Testis (tissue), 3 donors: Measurements from ENCODE around the gene ERVFRD-1. TPM values are rescaled to one million over a fixed set of nuclear protein-coding genes. Genes with fewer than 3 reads are reported as not detected.

Experiments used
- DNase-seq: peaks from one replicate; pipeline ENCODE4 v3.0.0-alpha.2; 2019
- H3K27ac ChIP-seq, 2 donors: fragments of 200-600 bp; sonication (generic); one replicate each; pipeline ENCODE4 v1.5.1; 2019
- H3K27me3 ChIP-seq: fragments of 200-600 bp; sonication (generic); one replicate; pipeline ENCODE4 v1.5.1; 2019
- H3K36me3 ChIP-seq: fragments of 200-600 bp; sonication (generic); one replicate; pipeline ENCODE4 v1.5.1; 2017; ENCODE audit warnings: low read depth; ENCODE audit errors: missing control alignments
- H3K4me1 ChIP-seq: fragments of 200-600 bp; sonication (generic); one replicate; pipeline ENCODE4 v1.5.1; 2019
- H3K4me3 ChIP-seq, 2 donors: fragments of 200-600 bp; sonication (generic); one replicate each; pipeline ENCODE4 v1.5.1; 2017 to 2019
- H3K9me3 ChIP-seq: fragments of 200-600 bp; sonication (generic); one replicate; pipeline ENCODE4 v1.5.1; 2017
- CTCF ChIP-seq, 3 experiments: fragments of 450-650 bp in 2 of 3; fragments of 200-600 bp in 1 of 3; sonication (generic) in 1 of 3; IDR thresholded peaks; one replicate each; pipeline ENCODE4 v1.5.1; 2016 to 2019; ENCODE audit warnings: antibody characterized with exemption in 3 of 3, mild to moderate bottlenecking in 2 of 3, moderate library complexity in 1 of 3
- POLR2A ChIP-seq: fragments of 450-650 bp; IDR thresholded peaks from one replicate; pipeline ENCODE4 v1.6.1; 2017; ENCODE audit warnings: antibody characterized with exemption, mild to moderate bottlenecking, moderate library complexity
- WGBS, 2 donors: methylation state at CpG; one replicate each; pipeline ENCODE4 v1.1.5; 2018; 5-methylcytosine and 5-hydroxymethylcytosine counted together
- intact Hi-C: fragments of 100-400 bp; cut with DNase I; formaldehyde crosslinking; loops from one replicate; pipeline ENCODE4 v1.15.1; 2023; ENCODE audit warnings: low total_unique reads
- polyA plus RNA-seq: library from polyadenylated mRNA; stranded (reverse); fragments of 350-450 nt; fragmentation: Illumina TruSeq; extraction: RNeasy Lipid Tissue Mini Kit (QIAGEN cat#74804); gene quantifications from one replicate; pipeline ENCODE4 v1.2.3, GENCODE V29; 2014; ENCODE audit warnings: low read depth, low replicate concordance; ENCODE audit not compliant: insufficient read depth
- total RNA-seq, 2 donors: library from RNA; depleted of rRNA; stranded (reverse); fragments of >200 nt; gene quantifications; one replicate each; pipeline ENCODE4 v1.2.3, GENCODE V29; 2016

ERVFRD-1 gene
- total and polyA plus RNA-seq, 3 donors from 2014 or later: 0.16 TPM; not detected in 2

GRCh38 chr6:11085758-11086435 lies 25.6 kb downstream of the ERVFRD-1 start:
- no peaks in the 10 kb centered on the region for H3K9me3 ChIP-seq
- H3K27ac ChIP-seq: no peak overlapping the region
- no peak for DNase-seq
- H3K4me1 ChIP-seq: no peaks in the 10 kb centered on the region
- TF ChIP-seq CTCF (IDR thresholded peaks at IDR 0.05): no peak
- TF ChIP-seq POLR2A: no peak
- no peaks in the 10 kb centered on the region for H3K36me3 ChIP-seq
- H3K4me3 ChIP-seq: no peak overlapping the region
- intact Hi-C loops: no loop called here
- no peaks in the 10 kb centered on the region for H3K27me3 ChIP-seq
- 41 to 57% methylated on average over 3 of the region's 3 CpGs for WGBS, 2 donors

- Histone ChIP-seq H3K27ac (no peak overlapping the region), H3K9me3 (no peaks in the 10 kb centered on the region), H3K27me3 (no peaks in the 10 kb centered on the region), H3K4me3 (no peak overlapping the region), H3K36me3 (no peaks in the 10 kb centered on the region), H3K4me1 (no peaks in the 10 kb centered on the region)
- TF ChIP-seq POLR2A (no peak), CTCF (IDR thresholded peaks at IDR 0.05) (no peak)
- DNase-seq: no peak
- intact Hi-C loops: no loop called here
- WGBS, 2 donors: 89 to 93% methylated on average over 5 of the region's 5 CpGs
Measured at GRCh38 chr6:11083956-11084355, 27.6 kb downstream of the ERVFRD-1 start.

- WGBS, 2 donors: 80 to 85% methylated on average over 4 of the region's 4 CpGs
- Histone ChIP-seq H3K4me1 (no peaks in the 10 kb centered on the region), H3K36me3 (no peaks in the 10 kb centered on the region), H3K27me3 (no peaks in the 10 kb centered on the region), H3K9me3 (no peaks in the 10 kb centered on the region), H3K4me3 (no peak overlapping the region), H3K27ac (no peak overlapping the region)
- no peak for DNase-seq
- intact Hi-C loops: no loop called here
- TF ChIP-seq POLR2A: no peak
- no peak for TF ChIP-seq CTCF (IDR thresholded peaks at IDR 0.05)
Measured at GRCh38 chr6:11083491-11083890, 28.0 kb downstream of the ERVFRD-1 start.

- Histone ChIP-seq H3K27me3 (no peaks in the 10 kb centered on the region), H3K27ac (no peak overlapping the region), H3K4me1 (no peaks in the 10 kb centered on the region), H3K4me3 (no peak overlapping the region), H3K36me3 (no peaks in the 10 kb centered on the region), H3K9me3 (no peaks in the 10 kb centered on the region)
- intact Hi-C loops: no loop called here
- no peak for TF ChIP-seq CTCF (IDR thresholded peaks at IDR 0.05)
- TF ChIP-seq POLR2A: no peak
- DNase-seq: no peak
- WGBS, 2 donors: 55 to 82% methylated on average over 3 of the region's 3 CpGs
Measured at GRCh38 chr6:11080296-11080695, 31.2 kb downstream of the ERVFRD-1 start.

GRCh38 chr6:11078266-11078665 lies 33.3 kb downstream of the ERVFRD-1 start:
- Histone ChIP-seq H3K36me3 (no peaks in the 10 kb centered on the region), H3K27ac (no peak overlapping the region), H3K4me3 (no peak overlapping the region), H3K27me3 (no peaks in the 10 kb centered on the region), H3K4me1 (no peaks in the 10 kb centered on the region), H3K9me3 (no peaks in the 10 kb centered on the region)
- TF ChIP-seq POLR2A: no peak
- no peak for TF ChIP-seq CTCF (IDR thresholded peaks at IDR 0.05)
- intact Hi-C loops: no loop called here
- DNase-seq: no peak
- WGBS, 2 donors: 87 to 95% methylated on average over 4 of the region's 4 CpGs
